Measurements from ENCODE around the gene ANKZF1. TPM values are rescaled to one million over a fixed set of nuclear protein-coding genes. Genes with fewer than 3 reads are reported as not detected.

Gene ANKZF1
- total RNA-seq = 49.1 and 49.6 TPM in 2 replicates

GRCh38 chr2:219229305-219230058, at the start of gene ANKZF1, which contains the start of gene ATG9A:
TSS of gene ANKZF1 (plus strand) at chr2:219229806. CDS start at chr2:219230258, 452 bp downstream.
TSS of gene ATG9A (minus strand) at chr2:219229636. CDS start at chr2:219228024, 1,612 bp downstream.

GRCh38 chr2:219206328-219207133, 23.1 kb upstream of the ANKZF1 start, which contains the start of gene ZFAND2B:
TSS of gene ZFAND2B (plus strand) at chr2:219206782. CDS start at chr2:219206988, 206 bp downstream.

GRCh38 chr2:219218732-219219701, 10.6 kb upstream of the ANKZF1 start, which contains the start of gene ABCB6:
TSS of gene ABCB6 (minus strand) at chr2:219218958. CDS start at chr2:219218673, 285 bp downstream.

GRCh38 chr2:219245148-219245898, 15.7 kb downstream of the ANKZF1 start, which contains the start of the genes GLB1L and STK16:
TSS of gene GLB1L (minus strand) at chr2:219245444. CDS start at chr2:219243573, 1,871 bp downstream.
TSS of gene STK16 (plus strand) at chr2:219245479. CDS start at chr2:219246000, 521 bp downstream.

GRCh38 chr2:219252900-219253752, 23.5 kb downstream of the ANKZF1 start, which contains the start of gene TUBA4B:
TSS of gene TUBA4B (plus strand) at chr2:219253243. CDS start at chr2:219253408, 165 bp downstream.

GRCh38 chr2:219253753-219254589, 24.4 kb downstream of the ANKZF1 start, which contains the start of gene TUBA4A:
TSS of gene TUBA4A (minus strand) at chr2:219253918. CDS start at chr2:219253858, 60 bp downstream.

GRCh38 chr2:219279151-219279915, 49.7 kb downstream of the ANKZF1 start, which contains the start of gene DNAJB2:
TSS of gene DNAJB2 (plus strand) at chr2:219279366. CDS start at chr2:219279834, 468 bp downstream.

Other genes starting within 250 kb of the ANKZF1 start
- not detected in 2 replicates for gene FEV, start 244.6 kb upstream of the ANKZF1 start, total RNA-seq
- not detected in 2 replicates for gene CRYBA2, start 236.4 kb upstream of the ANKZF1 start, total RNA-seq
- not detected in 2 replicates for gene CFAP65, start 188.3 kb upstream of the ANKZF1 start, total RNA-seq
- not detected in 2 replicates for gene IHH, start 168.9 kb upstream of the ANKZF1 start, total RNA-seq
- 16.7 TPM in 2 replicates for gene NHEJ1, start 69.0 kb upstream of the ANKZF1 start, total RNA-seq
- 0.68 and 3.8 TPM in 2 replicates for gene SLC23A3, start 59.8 kb upstream of the ANKZF1 start, total RNA-seq
- 29.2 and 32.5 TPM in 2 replicates for gene CNPPD1, start 52.9 kb upstream of the ANKZF1 start, total RNA-seq
- gene RETREG2, start 51.5 kb upstream of the ANKZF1 start, total RNA-seq = 59.1 and 87.5 TPM in 2 replicates
- gene ZFAND2B, start 23.0 kb upstream of the ANKZF1 start, total RNA-seq = 23.3 and 62.2 TPM in 2 replicates
- 24.3 and 37.1 TPM in 2 replicates for gene ABCB6, start 10.8 kb upstream of the ANKZF1 start, total RNA-seq
- gene ATG9A, start 170 bp upstream of the ANKZF1 start, total RNA-seq = 33.2 and 69.6 TPM in 2 replicates
- gene GLB1L, start 15.6 kb downstream of the ANKZF1 start, total RNA-seq = 3.8 and 4.4 TPM in 2 replicates
- 25.3 and 32.8 TPM in 2 replicates for gene STK16, start 15.7 kb downstream of the ANKZF1 start, total RNA-seq
- gene TUBA4B, start 23.4 kb downstream of the ANKZF1 start, total RNA-seq = not detected in 2 replicates
- 45.5 and 70.4 TPM in 2 replicates for gene TUBA4A, start 24.1 kb downstream of the ANKZF1 start, total RNA-seq
- 39.0 and 83.7 TPM in 2 replicates for gene DNAJB2, start 49.6 kb downstream of the ANKZF1 start, total RNA-seq
- gene PTPRN, start 79.6 kb downstream of the ANKZF1 start, total RNA-seq = not detected in 2 replicates
- not detected in 2 replicates for gene RESP18, start 102.9 kb downstream of the ANKZF1 start, total RNA-seq
- 50.6 and 59.5 TPM in 2 replicates for gene DNPEP, start 158.1 kb downstream of the ANKZF1 start, total RNA-seq
- not detected in 2 replicates for gene DES, start 188.6 kb downstream of the ANKZF1 start, total RNA-seq
- gene SPEG, start 205.0 kb downstream of the ANKZF1 start, total RNA-seq = 4.1 and 9.6 TPM in 2 replicates

All from nasal cavity respiratory epithelium epithelial cell of viscerocranial mucosa (primary cell).